CMK (cell line): ENCODE results near the gene IBA57.
"Not testable (repeated sequence)": the region's sequence is repeated elsewhere in the genome, so short reads cannot be mapped to it uniquely, and the experiment has no call there.

Experiments
- DNase-seq: peaks from one replicate; pipeline ENCODE4 v3.0.0-alpha.2; 2010; ENCODE audit warnings: low read depth

IBA57 gene

GRCh38 chr1:228212966-228213844, 47.6 kb downstream of the IBA57 start:
- peak; percentile 83 for DNase-seq

GRCh38 chr1:228213917-228214808, 48.6 kb downstream of the IBA57 start:
- DNase-seq, result no peak

GRCh38 chr1:228214921-228215662, 49.5 kb downstream of the IBA57 start:
- DNase-seq, result no peak

- DNase-seq, result no peak
These were observed 50.1 kb downstream of the IBA57 start for GRCh38 chr1:228215663-228216116.

GRCh38 chr1:228216371-228217320, 51.0 kb downstream of the IBA57 start:
- DNase-seq, result no peak

GRCh38 chr1:228217551-228218344, 52.1 kb downstream of the IBA57 start:
- DNase-seq, result no peak

GRCh38 chr1:228218513-228219244, 53.1 kb downstream of the IBA57 start:
- no peak for DNase-seq

- no peak for DNase-seq
These were observed 53.8 kb downstream of the IBA57 start for GRCh38 chr1:228219245-228219961.

GRCh38 chr1:228219962-228220780, 54.6 kb downstream of the IBA57 start:
- no peak for DNase-seq

- DNase-seq, result not testable (repeated sequence)
These were observed 55.5 kb downstream of the IBA57 start for GRCh38 chr1:228221097-228221496.

GRCh38 chr1:228222548-228222947, 56.9 kb downstream of the IBA57 start:
- no peak for DNase-seq

- no peak for DNase-seq
These were observed 58.9 kb downstream of the IBA57 start for GRCh38 chr1:228224198-228225164.

GRCh38 chr1:228225165-228225710, 59.6 kb downstream of the IBA57 start:
- no peak for DNase-seq

- no peak for DNase-seq
These were observed 60.1 kb downstream of the IBA57 start for GRCh38 chr1:228225740-228226139.

GRCh38 chr1:228226141-228226874, 60.7 kb downstream of the IBA57 start:
- no peak for DNase-seq
